GM19395 (cell line): ENCODE results near the gene C5AR1.
"Not testable (repeated sequence)": the region's sequence is repeated elsewhere in the genome, so short reads cannot be mapped to it uniquely, and the experiment has no call there.

Experiments
- ATAC-seq: cut with Tn5 transposase; IDR thresholded peaks from one replicate; pipeline ENCODE4 v1.9.1; 2021; ENCODE audit warnings: mild to moderate bottlenecking, moderate library complexity; ENCODE audit not compliant: unreplicated experiment

Gene C5AR1

DNA sequence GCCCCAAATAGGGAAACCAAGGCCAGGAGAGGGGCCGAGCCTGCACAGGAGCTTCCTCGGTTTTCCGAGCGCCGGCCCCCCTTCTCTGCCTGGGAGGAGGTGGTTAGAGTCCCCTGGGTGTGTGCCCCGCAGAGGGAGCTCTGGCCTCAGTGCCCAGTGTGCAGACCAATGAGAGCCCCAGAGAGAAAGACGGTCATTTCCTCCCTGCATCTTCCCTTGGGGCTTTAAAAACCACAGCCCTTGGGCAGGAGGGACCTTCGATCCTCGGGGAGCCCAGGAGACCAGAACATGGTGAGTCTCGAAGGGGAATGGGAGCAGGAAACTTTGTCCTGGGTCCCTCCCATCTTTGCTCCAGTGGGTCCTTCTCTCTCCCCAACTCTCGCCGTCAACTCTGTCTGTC, at the start of gene C5AR1:
Gene C5AR1 (plus strand): TSS at position 254 of the 400 bp plus-strand sequence. CDS start 35 bp downstream, at position 289.
- ATAC-seq: no peak

DNA sequence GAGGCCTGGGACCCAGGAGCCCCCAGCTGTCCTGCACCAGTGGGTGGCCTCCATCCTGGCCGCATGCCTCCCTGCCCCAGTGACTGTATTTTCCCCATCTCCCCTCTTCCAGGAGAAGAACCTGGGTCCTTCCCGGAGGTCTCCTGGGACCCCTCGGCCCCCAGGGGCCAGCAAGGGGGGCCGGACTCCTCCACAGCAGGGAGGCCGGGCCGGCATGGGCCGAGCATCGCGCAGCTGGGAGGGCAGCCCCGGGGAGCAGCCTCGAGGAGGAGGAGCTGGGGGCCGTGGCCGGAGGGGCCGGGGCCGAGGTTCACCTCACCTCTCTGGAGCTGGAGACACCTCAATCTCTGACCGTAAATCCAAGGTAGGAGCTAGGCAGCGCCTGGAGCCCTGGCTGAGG, 49.2 kb upstream of the C5AR1 start:
- no peak for ATAC-seq

DNA sequence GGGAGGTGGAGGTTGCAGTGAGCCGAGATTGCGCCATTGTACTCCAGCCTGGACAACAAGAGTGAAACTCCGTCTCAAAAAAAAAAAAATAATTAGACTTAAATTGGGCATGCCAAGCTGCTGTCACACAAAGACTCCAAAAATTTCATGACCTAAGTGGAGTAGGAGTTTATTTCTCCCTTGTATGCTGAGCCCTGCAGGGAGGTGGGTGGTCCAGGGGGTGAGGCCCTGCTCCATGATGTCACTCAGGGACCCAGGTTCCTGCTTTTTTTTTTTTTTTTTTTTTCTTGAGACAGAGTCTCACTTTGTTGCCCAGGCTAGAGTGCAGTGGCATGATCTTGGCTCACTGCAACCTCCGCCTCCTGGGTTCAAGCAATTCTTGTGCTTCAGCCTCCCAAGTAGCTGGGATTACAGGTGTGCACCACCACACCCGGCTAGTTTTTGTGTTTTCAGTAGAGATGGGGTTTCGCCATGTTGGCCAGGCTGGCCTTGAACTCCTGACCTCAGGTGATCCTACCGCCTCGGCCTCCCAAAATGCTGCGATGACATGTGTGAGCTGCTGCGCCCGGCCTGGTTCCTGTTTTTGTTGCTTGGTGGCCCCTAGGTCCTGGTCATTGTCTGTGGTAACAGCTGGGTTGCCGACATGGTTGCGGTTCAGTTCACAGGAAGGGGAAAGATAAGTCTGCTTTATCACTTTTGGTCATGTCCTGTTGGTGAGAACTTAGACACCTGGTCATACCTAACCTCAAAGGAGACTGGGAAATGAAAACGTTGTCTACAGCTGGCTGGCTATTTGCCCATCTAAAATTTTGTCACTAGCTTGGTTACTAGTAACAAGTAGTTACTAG, 47.5 kb upstream of the C5AR1 start:
- ATAC-seq: peak; percentile 65

DNA sequence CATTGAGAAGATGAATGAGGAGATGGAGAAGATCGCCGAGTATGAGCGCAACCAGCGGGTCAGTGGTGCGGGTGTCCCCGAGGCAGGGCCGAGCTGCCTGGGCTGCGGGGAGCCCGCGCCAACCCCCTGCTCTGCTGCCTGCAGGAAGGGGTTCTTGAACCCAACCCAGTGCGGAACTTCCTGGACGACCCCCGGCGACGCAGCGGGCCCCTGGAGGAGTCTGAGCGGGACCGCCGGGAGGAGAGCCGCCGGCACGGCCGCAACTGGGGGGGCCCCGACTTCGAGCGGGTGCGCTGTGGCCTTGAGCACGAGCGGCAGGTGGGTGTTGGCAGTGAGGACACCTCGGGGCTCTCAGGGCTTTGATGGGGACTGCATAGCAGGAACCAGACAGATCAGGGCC, 45.0 kb upstream of the C5AR1 start:
- ATAC-seq: no peak

DNA sequence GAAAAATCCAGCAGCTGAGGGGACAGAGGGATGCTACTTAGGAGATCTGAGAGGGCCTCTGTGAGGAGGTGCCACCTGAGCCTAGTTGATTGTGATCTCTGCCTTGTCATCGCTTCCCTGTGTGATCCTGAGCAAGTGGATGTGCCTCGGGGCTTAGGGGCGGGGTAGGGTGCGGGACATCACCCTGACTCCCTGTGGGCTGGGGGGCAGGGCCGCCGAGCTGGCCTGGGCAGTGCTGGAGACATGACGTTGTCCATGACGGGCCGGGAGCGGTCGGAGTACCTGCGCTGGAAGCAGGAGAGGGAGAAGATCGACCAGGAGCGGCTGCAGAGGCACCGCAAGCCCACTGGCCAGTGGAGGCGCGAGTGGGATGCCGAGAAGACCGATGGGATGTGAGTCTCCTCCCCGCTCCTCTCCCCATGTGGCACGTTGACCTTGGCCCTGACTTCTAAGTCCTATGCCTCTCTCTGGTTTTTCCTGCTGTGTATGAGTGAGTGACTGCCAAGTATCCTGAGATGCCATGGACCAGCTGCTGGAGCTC, 43.2 kb upstream of the C5AR1 start:
- no peak for ATAC-seq

DNA sequence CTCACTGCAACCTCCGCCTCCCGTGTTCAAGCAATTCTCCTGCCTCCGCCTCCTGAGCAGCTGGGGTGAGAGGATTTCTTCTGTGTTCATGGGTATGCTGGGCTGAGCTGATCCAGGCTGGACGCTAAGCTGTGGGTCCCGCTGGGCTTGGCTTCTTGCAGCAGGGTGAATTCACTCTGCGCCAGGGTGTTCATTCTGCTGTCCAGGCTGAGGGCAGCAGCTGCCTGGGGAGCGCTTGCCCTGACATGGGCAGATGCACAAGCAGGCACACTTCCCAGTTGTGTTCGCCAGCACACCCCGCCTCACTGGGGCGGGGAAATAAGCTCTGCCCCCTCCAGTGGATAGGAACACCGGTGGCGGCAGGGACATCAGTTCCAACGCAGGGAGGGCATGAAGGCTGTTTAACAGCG, 42.3 kb upstream of the C5AR1 start:
- ATAC-seq: no peak

DNA sequence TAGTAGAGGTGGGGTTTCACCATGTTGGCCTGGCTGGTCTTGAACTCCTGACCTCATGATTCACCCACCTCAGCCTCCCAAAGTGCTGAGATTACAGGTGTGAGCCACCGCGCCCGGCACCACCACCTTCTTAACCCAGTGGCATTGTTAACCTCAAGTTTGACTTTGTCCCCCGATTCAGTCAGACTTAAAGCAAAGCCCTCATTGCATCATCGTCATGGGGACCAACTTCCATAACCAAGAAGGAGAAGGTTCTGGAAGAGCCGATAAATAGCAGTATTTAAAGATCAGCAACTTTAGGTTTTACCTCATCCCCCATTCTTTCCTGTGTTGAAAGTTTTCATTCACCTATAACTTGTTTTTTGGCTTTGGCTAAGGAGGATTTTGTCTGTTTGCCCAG, 41.6 kb upstream of the C5AR1 start:
- no peak for ATAC-seq

DNA sequence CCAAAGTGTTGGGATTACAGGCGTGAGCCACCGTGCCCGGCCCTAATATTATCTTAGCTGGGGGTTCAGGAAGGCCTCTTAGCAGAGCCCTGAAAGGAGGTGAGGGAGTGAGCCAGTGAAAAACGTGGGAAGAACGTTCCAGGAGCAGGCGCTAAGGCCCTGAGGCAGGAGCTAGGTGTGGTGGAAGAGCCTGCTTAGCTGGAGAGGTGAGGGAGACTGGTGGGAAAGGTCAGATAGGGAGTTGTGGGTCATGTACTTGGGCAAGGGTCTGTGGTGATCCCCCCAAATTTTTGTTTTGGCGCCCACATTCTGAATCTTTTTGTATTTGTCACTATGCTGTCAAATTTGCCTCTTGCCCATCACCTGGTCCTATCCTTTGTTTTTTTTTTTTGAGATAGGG, 40.1 kb upstream of the C5AR1 start:
- no peak for ATAC-seq

DNA sequence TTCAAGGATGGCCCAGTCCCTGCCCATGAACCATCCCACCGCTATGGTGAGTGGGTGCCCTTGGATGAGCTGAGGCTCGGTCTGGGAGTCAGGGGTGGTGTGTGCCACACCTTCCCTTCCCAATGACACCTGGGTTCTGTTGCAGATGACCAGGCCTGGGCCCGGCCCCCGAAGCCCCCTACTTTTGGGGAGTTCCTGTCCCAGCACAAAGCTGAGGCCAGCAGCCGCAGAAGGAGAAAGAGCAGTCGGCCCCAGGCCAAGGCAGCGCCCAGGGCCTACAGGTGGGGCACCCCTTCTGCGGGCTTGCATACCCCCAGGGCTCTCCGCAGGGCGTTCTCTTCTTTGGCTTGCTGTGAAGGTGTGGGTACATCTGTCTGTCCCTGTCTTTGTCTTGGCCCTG, 39.3 kb upstream of the C5AR1 start:
- no peak for ATAC-seq

DNA sequence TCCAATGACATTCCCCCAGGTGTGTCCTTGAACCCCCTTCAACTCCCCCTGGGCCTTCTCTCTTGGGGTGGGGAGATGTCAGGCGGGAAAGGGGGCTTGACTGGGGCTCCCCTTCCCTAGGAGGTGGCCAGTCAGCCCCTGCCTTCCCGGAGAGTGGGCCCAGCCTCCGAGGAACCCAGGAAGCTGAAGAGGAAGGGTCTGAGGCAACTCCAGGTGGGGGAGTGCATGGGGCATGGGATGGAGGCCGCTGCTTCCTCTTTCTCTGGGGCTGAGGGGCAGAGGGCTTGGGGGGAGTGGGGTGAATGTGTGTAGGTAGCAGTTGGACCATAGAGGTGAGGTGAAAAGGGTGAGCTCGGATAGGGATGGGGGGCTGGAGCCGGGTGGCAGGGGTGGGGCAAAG, 37.7 kb upstream of the C5AR1 start:
- ATAC-seq: no peak

DNA sequence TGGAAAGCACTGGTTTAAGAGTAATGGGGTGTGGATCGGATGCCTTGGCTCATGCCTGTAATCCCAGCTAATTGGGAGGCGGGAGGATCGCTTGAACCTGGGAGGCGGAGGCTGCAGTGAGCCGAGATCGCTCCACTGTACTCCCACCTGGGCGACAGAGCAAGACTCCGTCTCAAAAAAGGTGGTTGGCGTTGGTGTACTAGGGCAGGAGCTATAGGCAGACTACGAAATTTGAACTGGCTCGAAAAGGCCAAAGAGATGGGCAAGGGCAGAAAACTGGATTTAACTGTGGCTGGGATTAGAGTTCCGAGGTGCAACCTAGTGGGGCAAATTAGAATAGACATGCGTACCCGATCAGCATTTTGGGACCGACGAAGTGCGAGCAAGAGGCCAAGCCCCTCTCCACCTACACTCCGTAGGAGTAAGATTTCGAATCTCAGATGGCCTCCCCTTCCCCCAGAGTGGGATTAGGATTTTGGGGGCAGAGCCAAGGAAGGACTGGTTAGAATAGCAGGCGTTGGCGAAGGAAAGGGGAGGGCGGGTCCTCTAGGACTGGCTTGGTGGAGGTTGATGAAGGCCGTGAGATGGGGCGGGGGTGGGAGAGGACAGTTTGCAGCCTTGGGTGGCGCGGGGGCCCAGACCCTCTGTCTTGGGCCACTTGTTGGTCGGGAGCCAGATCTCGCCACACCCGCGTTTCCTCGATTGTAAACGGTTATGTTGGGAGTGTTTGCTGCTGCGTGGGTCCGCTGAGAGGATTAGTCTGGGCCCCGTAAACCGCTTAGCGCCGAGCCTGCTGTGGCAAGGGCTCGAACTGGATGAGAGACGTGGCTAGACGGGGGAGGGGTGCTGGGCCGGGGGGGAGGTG, 37.0 kb upstream of the C5AR1 start:
- no peak for ATAC-seq

DNA sequence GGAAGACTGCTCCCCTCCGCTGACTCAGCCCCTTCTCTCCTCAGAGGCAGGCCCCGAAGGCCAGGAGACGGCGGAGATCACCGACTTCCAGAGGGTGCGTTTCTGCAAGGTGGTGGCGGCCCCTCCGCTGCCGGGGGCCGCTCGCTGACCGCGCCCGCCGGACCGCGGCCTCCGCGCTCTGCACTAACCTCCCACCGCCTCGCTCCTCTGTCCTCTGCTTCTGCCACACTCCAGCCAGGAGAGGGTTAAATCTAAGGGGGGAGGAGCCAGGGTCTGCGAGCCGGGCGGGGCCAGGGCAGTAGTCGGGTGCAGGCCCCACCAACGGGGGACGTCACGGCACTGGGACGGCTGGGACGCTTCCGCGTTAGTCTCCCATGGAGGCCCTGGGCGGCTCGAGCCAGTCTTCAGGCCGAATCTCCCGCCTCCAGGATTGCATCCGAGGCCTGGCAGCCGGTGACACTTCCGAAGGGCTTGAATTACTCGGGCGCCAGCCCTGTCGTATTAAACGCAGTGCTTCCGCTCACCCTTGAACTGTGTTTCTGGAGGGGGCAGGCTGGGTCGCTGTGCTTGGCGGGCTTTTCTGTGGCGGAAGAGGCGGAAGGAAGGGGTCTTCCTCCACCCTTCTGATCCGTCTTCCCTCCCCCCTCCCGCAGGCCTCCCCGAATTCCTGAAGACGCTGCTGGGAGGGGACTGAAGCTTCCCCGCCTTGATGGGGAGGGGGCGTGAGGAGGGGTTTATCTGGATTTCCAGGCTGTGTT, 36.2 kb upstream of the C5AR1 start:
- ATAC-seq: peak; percentile 67

DNA sequence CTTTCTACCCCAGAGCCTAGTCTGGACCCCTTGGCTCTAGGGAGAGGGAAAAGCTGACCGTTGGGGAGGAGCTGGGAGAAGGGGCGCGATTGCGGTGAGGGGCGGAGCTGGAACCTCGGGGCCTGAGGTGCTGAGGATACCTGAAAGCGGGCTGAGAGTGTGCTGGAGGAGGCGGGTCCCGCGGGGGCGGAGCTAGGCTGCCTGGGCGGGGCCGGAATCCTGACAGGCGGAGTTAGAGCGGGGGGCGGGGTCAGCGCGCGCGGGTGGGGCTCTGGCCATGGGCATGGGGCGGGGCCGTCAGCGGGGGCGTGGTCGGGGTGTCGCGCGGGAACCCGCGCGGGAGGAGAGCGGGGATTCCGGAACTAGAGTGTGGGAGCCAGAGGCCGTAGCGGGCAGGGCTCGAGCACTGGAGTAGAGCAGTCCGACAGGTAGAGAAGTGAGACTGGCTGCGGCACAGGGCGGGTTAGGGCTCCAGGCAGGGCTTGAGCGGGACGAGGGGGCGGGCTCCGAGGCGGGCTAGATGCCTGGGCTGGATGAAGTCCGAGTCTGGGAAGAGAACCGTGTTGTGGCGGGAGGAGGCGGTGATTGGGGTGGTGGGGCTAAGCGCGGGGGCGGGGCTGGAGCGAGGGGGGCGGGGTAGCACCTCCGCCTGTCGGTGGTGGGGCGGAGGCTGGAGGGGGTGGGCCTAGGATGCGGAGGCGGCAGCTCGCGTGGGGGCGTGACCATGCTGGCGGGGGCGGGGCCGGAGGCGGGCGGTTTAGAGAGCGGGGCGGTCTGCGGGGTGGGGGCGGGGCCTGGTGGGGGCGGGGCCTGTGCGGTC, 35.4 kb upstream of the C5AR1 start, which contains the start of gene INAFM1:
Gene INAFM1 (plus strand): TSS at position 815 of the 820 bp plus-strand sequence. CDS start 35 bp downstream, outside the sequence.
- ATAC-seq: peak; percentile 62

DNA sequence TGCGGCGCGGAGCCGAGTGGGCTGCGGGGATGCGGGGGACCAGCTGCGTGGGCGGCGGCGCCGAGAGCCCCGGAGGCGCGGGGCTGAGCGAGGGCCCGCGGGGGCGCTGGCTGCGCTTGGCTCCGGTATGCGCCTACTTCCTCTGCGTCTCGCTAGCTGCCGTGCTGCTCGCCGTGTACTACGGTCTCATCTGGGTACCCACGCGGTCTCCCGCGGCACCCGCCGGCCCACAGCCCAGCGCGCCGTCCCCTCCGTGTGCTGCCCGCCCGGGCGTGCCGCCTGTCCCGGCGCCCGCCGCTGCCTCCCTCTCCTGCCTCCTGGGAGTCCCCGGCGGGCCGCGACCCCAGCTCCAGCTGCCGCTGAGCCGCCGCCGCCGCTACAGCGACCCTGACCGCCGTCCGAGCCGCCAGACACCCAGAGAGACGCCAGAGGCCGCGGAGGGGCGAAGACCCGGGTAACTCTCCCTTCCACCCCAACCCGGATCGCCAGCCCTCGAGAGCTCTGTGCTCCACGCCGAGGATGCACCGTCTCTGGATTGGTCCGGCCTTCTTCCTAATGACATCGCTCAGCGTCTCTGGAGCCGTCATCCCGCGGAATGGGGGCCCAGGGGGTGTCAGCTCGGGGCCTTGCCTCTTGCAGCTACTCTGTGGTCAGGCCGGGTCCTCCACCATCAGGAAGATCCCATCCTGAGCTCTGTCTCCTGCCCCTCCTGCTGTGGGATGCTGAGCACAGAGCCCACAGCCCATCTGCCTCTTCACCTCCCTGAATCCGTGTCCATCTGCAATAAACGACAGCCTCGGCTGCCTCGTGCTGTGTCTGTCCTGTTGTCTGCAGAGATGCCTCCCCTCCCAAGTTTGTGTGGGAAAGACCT, 34.5 kb upstream of the C5AR1 start:
- no peak for ATAC-seq

DNA sequence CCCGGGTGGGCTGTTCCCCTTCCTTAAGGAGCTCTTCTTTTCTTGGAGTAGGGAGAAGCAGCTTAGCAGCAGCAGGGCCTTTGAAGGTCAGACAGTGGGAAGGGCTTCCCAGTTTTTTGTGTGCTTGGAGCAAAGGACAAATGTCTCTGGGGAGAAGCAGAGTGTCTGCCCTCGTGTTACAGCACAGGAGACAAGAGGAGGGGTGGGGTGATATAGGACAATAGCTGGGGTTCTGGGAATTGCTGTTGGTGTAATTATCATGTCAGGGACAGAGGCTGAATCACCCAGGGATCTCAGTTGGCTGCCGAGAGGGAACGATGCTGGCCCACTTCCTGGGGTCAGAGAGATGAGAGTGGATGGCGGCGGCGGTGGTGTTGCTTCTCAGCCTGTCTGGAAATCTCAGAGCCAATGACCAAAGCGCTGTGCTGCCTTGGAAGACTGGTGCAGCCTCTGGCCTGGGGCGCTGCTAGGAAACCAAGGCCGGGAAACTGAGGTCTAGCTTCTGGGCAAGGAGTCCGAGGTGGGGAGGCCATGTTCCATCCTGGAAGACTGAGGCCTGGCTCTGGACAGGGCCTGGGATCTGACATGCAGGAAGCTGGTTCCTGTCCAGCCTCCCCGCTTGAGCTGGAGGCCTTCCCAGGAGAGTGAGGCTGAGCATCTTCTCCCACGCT, 33.7 kb upstream of the C5AR1 start:
- ATAC-seq: no peak

DNA sequence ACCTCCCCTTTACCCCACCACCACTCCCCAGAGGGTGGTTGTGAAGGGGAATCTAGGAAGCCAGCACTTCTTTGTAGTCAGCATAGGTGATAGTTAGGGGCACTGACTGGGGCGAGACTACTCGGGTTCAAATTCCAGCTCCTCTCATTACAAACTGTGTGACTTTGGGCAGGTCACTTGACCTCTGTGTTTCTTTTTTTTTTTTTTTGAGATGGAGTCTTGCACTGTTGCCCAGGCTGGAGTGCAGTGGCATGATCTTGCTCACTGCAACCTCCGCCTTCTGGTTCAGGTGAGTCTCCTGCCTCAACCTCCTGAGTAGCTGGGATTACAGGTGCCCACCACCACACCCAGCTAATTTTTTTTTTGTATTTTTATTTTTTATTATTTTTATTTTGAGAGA, 33.1 kb upstream of the C5AR1 start:
- ATAC-seq: not testable (repeated sequence)

DNA sequence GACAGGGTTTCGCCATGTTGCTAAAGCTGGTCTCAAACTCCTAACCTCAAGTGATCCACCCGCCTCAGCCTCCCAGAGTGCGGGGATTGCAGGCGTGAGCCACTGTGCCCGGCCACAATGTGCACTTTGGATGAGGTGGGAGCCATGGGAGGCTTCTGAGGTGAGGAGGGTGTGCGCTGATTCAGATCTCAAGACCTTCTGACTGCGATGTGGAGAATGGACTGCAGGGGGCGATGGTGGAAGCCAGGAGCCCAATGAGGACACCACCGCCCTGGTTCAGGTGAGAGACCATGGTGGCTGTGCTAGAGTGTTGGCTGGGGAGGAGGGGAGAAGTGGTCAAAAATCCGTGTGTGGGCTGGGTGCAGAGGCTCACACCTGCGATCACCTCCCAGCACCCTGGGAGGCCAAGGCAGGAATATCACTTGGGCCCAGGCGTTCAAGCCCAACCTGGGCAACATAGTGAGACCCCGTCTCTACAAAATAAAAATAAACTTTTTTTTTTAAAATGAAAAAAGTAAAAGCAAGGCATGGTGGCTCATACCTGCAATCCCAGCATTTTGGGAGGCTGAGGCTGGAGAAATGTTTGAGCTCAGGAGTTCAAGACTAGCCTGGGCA, 29.4 kb upstream of the C5AR1 start:
- no peak for ATAC-seq
